Heart left ventricle (tissue), 16 donors: ENCODE measurements around the gene PLA2G2D. TPM values are rescaled to one million over a fixed set of nuclear protein-coding genes. Genes with fewer than 3 reads are reported as not detected.

Experiments used
- ATAC-seq, 4 donors: fragments of 200-7000 bp; cut with Tn5 transposase; one replicate each; pipeline ENCODE4 v1.9.1; 2020 to 2022; ENCODE audit warnings: moderate library complexity in 4 of 4, mild to moderate bottlenecking in 3 of 4, moderate number of reproducible peaks in 1 of 4
- DNase-seq, 5 donors: peaks; one replicate each; pipeline ENCODE4 v3.0.0-alpha.2; 2020
- H3K27ac ChIP-seq, 12 donors: fragments of 200-600 bp; sonication (generic) in 4 of 12; one replicate each; pipeline versions ENCODE4 v1.5.0 to v1.8.0; 2016 to 2022; ENCODE audit warnings: mild to moderate bottlenecking in 2 of 12
- H3K27me3 ChIP-seq, 9 donors: fragments of 200-600 bp; sonication (generic) in 2 of 9; one replicate each; pipeline versions ENCODE4 v1.5.1 to v1.8.0; 2016 to 2022; ENCODE audit warnings: mild to moderate bottlenecking in 3 of 9
- H3K36me3 ChIP-seq, 9 donors: fragments of 200-600 bp; sonication (generic) in 2 of 9; one replicate each; pipeline versions ENCODE4 v1.5.0 to v1.8.0; 2018 to 2022; ENCODE audit warnings: mild to moderate bottlenecking in 2 of 9
- H3K4me1 ChIP-seq, 12 donors: fragments of 200-600 bp; sonication (generic) in 4 of 12; one replicate each; pipeline versions ENCODE4 v1.5.0 to v1.8.0; 2016 to 2022; ENCODE audit warnings: mild to moderate bottlenecking in 3 of 12
- H3K4me3 ChIP-seq, 12 donors: fragments of 200-600 bp; sonication (generic) in 4 of 12; one replicate each; pipeline versions ENCODE4 v1.5.0 to v1.8.0; 2017 to 2022; ENCODE audit warnings: mild to moderate bottlenecking in 9 of 12, moderate library complexity in 4 of 12
- H3K9me3 ChIP-seq, 12 donors: fragments of 200-600 bp; sonication (generic) in 4 of 12; one replicate each; pipeline versions ENCODE4 v1.5.0 to v1.8.0; 2016 to 2022; ENCODE audit warnings: mild to moderate bottlenecking in 1 of 12
- CTCF ChIP-seq, 12 donors: fragments of 200-600 bp; sonication (generic) in 4 of 12; IDR thresholded peaks; one replicate each; pipeline versions ENCODE4 v1.5.0 to v1.8.0; 2018 to 2022; ENCODE audit warnings: antibody characterized with exemption in 12 of 12, mild to moderate bottlenecking in 5 of 12
- POLR2A ChIP-seq, 2 donors: fragments of 450-650 bp; IDR thresholded peaks; one replicate each; pipeline ENCODE4 v1.6.1; 2017; ENCODE audit warnings: antibody characterized with exemption in 2 of 2, mild to moderate bottlenecking in 2 of 2, moderate library complexity in 2 of 2
- WGBS, 4 donors: extraction: QIAGEN DNeasy Blood & Tissue Kit in 2 of 4; methylation state at CpG; one replicate each; pipeline versions ENCODE4 v1.1.5 to v1.1.7; 2013 to 2018; 5-methylcytosine and 5-hydroxymethylcytosine counted together
- intact Hi-C, 10 donors: fragments of 100-400 bp; cut with DNase I; formaldehyde crosslinking; loops; one replicate each; pipeline versions ENCODE4 v1.11.1 to v1.14.2; 2022
- polyA plus RNA-seq, 2 donors: library from polyadenylated mRNA; stranded (reverse); fragments of 200-250 nt; gene quantifications; one replicate each; pipeline ENCODE4 v1.2.3, GENCODE V29; 2013
- total RNA-seq, 9 donors: library from RNA; depleted of rRNA in 2 of 9; stranded (reverse); fragments of >200 nt in 2 of 9; fragmentation: NEBNext Ultra II Directional in 3 of 9; extraction: Animal tissue kit (Norgen Biotek cat#: 25700) in 3 of 9; gene quantifications; one replicate each; pipeline versions ENCODE4 v1.1.0 to v1.2.4, GENCODE V29; 2016 to 2023
- donor health status: ischemic (EF 13 %, LVEDD 7.1; RV severe dilation, severe dysfunction).
- donor health status: healthy with polysubstance abuse.
- donor health status: DM: no; HTN: yes; CAD: no.
- donor health status: DM: no; HTN: no; CAD: no.
- donor health status: ischemic (EF 25% LVEDD 6.9; RV normal size, moderate dysfunction).
- donor health status: ischemic (EF 25% LVEDD 5.7; RV mildly dilated, moderate dysfunction).
- donor health status: healthy.
- donor health status: DM: yes; HTN: yes; CAD: no.
- donor health status: ischemic (EF 35%, LVEDD 5.7; RV mildly dilated, moderate dysfunction).
- donor health status: nonischemic (EF 11% LVEDD 7.7; RV severe dilation, severe dysfunction).
- donor health status: DM: yes; HTN: yes; CAD: no.
- donor health status: PGD.
- donor health status: ischemic (EF 29% LVEDD 5.4; RV normal size, mild dysfunction).
- donor health status: nonischemic (EF 23%, LVEDD 6.1; RV moderate dilation, normal function).

Gene PLA2G2D
- total and polyA plus RNA-seq, 11 donors = 0.85 to 5.4 TPM; not detected in 9

DNA sequence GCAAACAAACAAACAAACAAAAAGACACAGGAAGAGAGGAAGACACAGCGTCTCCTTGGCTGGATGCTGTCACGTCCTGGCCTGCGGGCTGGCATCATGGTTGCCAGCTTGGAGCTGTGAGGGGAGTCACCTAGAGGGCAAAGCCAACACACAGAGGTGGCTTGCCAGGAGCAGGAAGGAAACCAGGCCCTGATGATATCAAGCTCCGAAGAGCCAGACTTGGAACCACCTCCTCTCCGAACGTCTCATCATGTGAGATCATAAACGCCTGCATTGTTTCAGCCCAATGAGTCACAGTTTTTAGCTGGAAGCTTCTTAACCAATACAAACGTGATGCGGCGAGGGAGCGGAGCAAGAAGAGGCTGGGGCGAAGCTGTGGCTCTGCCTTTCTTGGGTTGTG lies 8.7 kb downstream of the PLA2G2D start:
- no peak overlapping the region for H3K4me3 ChIP-seq
- intact Hi-C loops = loop anchor here in 1 of 10 donors (2.0 kb wide), 1 partner anchor 50 kb away; no protein-coding TSS in a partner anchor
- WGBS, 4 donors = 59 to 74% (median 63%) methylated on average over 12 of the region's 12 CpGs
- ATAC-seq (peak in 3 of 4 donors; percentile 19 to 70 (median 52)), DNase-seq (peak in 1 of 5 donors; percentile 29)
- peak overlapping the region in 1 of 12 donors; percentile 63 for H3K27ac ChIP-seq
- H3K4me1 ChIP-seq = peaks cover 0 to 9% (median 0%) of the 10 kb centered on the region in 12 donors
- H3K36me3 ChIP-seq = no peaks in the 10 kb centered on the region
- H3K9me3 ChIP-seq = no peaks in the 10 kb centered on the region
- TF ChIP-seq CTCF (IDR thresholded peaks at IDR 0.05) = no peak
- no peak for TF ChIP-seq POLR2A (IDR thresholded peaks at IDR 0.05)
- peaks cover 0 to 8% (median 0%) of the 10 kb centered on the region in 9 donors for H3K27me3 ChIP-seq

GRCh38 chr1:20109223-20109856 lies 10.0 kb downstream of the PLA2G2D start:
- H3K27me3 ChIP-seq = peaks cover 0 to 5% (median 0%) of the 10 kb centered on the region in 9 donors
- H3K27ac ChIP-seq = no peak overlapping the region
- ATAC-seq (no peak), DNase-seq (no peak)
- 75 to 83% (median 80%) methylated on average over 1 to 4 of the region's 4 CpGs for WGBS, 4 donors
- TF ChIP-seq CTCF (IDR thresholded peaks at IDR 0.05) (no peak), POLR2A (IDR thresholded peaks at IDR 0.05) (no peak)
- H3K4me1 ChIP-seq = peaks cover 0 to 9% (median 0%) of the 10 kb centered on the region in 12 donors
- no peaks in the 10 kb centered on the region for H3K36me3 ChIP-seq
- intact Hi-C loops = loop anchor here in 4 of 10 donors (5.0 to 10.0 kb wide), 4 partner anchors 38 to 385 kb away; no protein-coding TSS in a partner anchor
- H3K9me3 ChIP-seq = no peaks in the 10 kb centered on the region
- H3K4me3 ChIP-seq = no peak overlapping the region

DNA sequence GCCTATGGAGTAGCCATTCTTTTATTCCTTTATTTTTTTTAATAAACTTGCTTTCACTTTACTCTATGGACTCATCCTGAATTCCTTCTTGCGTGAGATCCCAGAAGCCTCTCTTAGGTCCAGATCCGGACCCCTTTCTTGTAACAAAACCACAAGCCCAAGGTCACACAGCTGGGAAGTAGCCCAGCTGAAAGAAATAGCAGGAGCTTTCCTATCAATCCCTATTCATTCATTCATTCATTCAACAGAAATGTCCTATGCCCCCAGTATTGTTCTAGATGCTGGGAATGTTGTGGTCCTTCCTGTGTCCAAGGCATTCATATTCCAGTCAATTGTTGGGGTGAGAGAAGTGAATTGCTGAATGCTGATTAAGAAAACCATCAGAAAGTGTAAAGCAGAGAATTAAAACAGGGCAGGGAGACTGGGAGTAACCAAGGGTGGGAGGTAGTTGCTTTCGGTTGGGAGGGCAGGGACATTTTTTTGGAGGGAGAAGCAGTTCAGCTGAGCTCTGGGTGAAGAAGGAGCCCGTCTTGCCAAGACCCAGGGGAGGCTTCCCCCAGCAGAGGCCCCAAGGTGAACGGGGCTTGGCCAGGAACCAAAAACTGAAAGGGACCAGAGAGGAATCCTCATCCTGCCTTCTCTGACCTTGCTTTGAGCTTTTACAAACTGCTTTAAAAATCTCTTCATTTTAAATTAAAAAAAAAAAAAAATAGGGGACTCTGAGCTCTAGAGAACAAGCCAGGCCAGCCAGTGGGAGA lies 10.8 kb downstream of the PLA2G2D start:
- ATAC-seq (no peak), DNase-seq (no peak)
- TF ChIP-seq POLR2A (IDR thresholded peaks at IDR 0.05) = no peak
- TF ChIP-seq CTCF (IDR thresholded peaks at IDR 0.05) = no peak
- Histone ChIP-seq H3K4me3 (no peak overlapping the region), H3K9me3 (no peaks in the 10 kb centered on the region), H3K27me3 (no peaks in the 10 kb centered on the region), H3K27ac (peak overlapping the region in 1 of 12 donors; percentile 15), H3K4me1 (peaks cover 0 to 9% (median 0%) of the 10 kb centered on the region in 12 donors), H3K36me3 (no peaks in the 10 kb centered on the region)
- WGBS, 4 donors = 46 to 56% (median 50%) methylated on average over 5 of the region's 5 CpGs
- intact Hi-C loops = loop anchor here in 4 of 10 donors (5.0 to 10.0 kb wide), 4 partner anchors 39 to 386 kb away; no protein-coding TSS in a partner anchor

GRCh38 chr1:20107796-20108195 lies 11.5 kb downstream of the PLA2G2D start:
- Histone ChIP-seq H3K27ac (no peak overlapping the region), H3K4me3 (no peak overlapping the region), H3K36me3 (no peaks in the 10 kb centered on the region), H3K4me1 (peaks cover 0 to 9% (median 0%) of the 10 kb centered on the region in 12 donors), H3K27me3 (no peaks in the 10 kb centered on the region), H3K9me3 (no peaks in the 10 kb centered on the region)
- no peak for ATAC-seq
- TF ChIP-seq CTCF (IDR thresholded peaks at IDR 0.05) (no peak), POLR2A (IDR thresholded peaks at IDR 0.05) (no peak)
- no peak for DNase-seq
- intact Hi-C loops = loop anchor here in 4 of 10 donors (5.0 to 10.0 kb wide), 4 partner anchors 40 to 387 kb away; no protein-coding TSS in a partner anchor
- 52 to 68% (median 56%) methylated on average over 4 of the region's 4 CpGs for WGBS, 4 donors
